ENCODE measurements around the gene ARHGAP25. TPM values are rescaled to one million over a fixed set of nuclear protein-coding genes. Genes with fewer than 3 reads are reported as not detected.

ARHGAP25 gene
- under 0.01 and 0.29 TPM in 2 replicates for total RNA-seq

- no peaks in the 10 kb centered on the region for H3K9me3 ChIP-seq (ENCODE audit: low read depth, low read length)
- peaks cover 31% of the 10 kb centered on the region for H3K27me3 ChIP-seq (ENCODE audit: insufficient read depth, low read length)
- no peak within 1 kb of the TSS for H3K4me2 ChIP-seq (ENCODE audit: insufficient read depth, low read length)
- H3K4me3 ChIP-seq (ENCODE audit: insufficient read depth, low read length), result no peak within 1 kb of the TSS
- no peak within 1 kb of the TSS for H2AFZ ChIP-seq (ENCODE audit: low read length)
- H3K4me1 ChIP-seq (ENCODE audit: insufficient read depth, low read length), result no peaks in the 10 kb centered on the region
- no peaks in the 10 kb centered on the region for H4K20me1 ChIP-seq (ENCODE audit: insufficient read depth, low read length)
- TF ChIP-seq CTCF (IDR thresholded peaks at IDR 0.05; ENCODE audit: extremely low read depth, low read depth, low read length), result no peak
- H3K79me2 ChIP-seq (ENCODE audit: insufficient read depth, low read length), result no peaks in the 10 kb centered on the region
- DNase-seq (ENCODE audit: insufficient read length, low spot score, missing footprints), result no peak
- no peak within 1 kb of the TSS for H3K27ac ChIP-seq (ENCODE audit: low read depth, low read length)
- no peaks in the 10 kb centered on the region for H3K36me3 ChIP-seq (ENCODE audit: insufficient read depth, low read length)
Observed at GRCh38 chr2:68734688-68735525, at the start of gene ARHGAP25. Gene ARHGAP25, plus strand, starts transcription at chr2:68734811. Its CDS starts 389 bp downstream, at chr2:68735200.

- Histone ChIP-seq H3K4me1 (ENCODE audit: insufficient read depth, low read length) (no peaks in the 10 kb centered on the region), H2AFZ (ENCODE audit: low read length) (no peak overlapping the region), H3K79me2 (ENCODE audit: insufficient read depth, low read length) (no peaks in the 10 kb centered on the region), H3K9me3 (ENCODE audit: low read depth, low read length) (no peaks in the 10 kb centered on the region), H3K36me3 (ENCODE audit: insufficient read depth, low read length) (no peaks in the 10 kb centered on the region), H3K27ac (ENCODE audit: low read depth, low read length) (no peak overlapping the region), H3K27me3 (ENCODE audit: insufficient read depth, low read length) (peaks cover 12% of the 10 kb centered on the region), H3K4me3 (ENCODE audit: insufficient read depth, low read length) (no peak overlapping the region), H4K20me1 (ENCODE audit: insufficient read depth, low read length) (no peaks in the 10 kb centered on the region), H3K4me2 (ENCODE audit: insufficient read depth, low read length) (no peak overlapping the region)
- TF ChIP-seq CTCF (IDR thresholded peaks at IDR 0.05; ENCODE audit: extremely low read depth, low read depth, low read length), result no peak
- DNase-seq (ENCODE audit: insufficient read length, low spot score, missing footprints), result no peak
Observed at GRCh38 chr2:68686178-68686577, 48.4 kb upstream of the ARHGAP25 start.

- no peaks in the 10 kb centered on the region for H3K36me3 ChIP-seq (ENCODE audit: insufficient read depth, low read length)
- no peaks in the 10 kb centered on the region for H4K20me1 ChIP-seq (ENCODE audit: insufficient read depth, low read length)
- no peak overlapping the region for H3K27ac ChIP-seq (ENCODE audit: low read depth, low read length)
- H3K79me2 ChIP-seq (ENCODE audit: insufficient read depth, low read length), result no peaks in the 10 kb centered on the region
- H2AFZ ChIP-seq (ENCODE audit: low read length), result no peak overlapping the region
- no peak overlapping the region for H3K4me3 ChIP-seq (ENCODE audit: insufficient read depth, low read length)
- no peak for DNase-seq (ENCODE audit: insufficient read length, low spot score, missing footprints)
- no peaks in the 10 kb centered on the region for H3K4me1 ChIP-seq (ENCODE audit: insufficient read depth, low read length)
- H3K27me3 ChIP-seq (ENCODE audit: insufficient read depth, low read length), result peaks cover 7% of the 10 kb centered on the region
- H3K4me2 ChIP-seq (ENCODE audit: insufficient read depth, low read length), result no peak overlapping the region
- H3K9me3 ChIP-seq (ENCODE audit: low read depth, low read length), result no peaks in the 10 kb centered on the region
- TF ChIP-seq CTCF (IDR thresholded peaks at IDR 0.05; ENCODE audit: extremely low read depth, low read depth, low read length), result no peak
Observed at GRCh38 chr2:68687018-68687417, 47.6 kb upstream of the ARHGAP25 start.

Data from osteoblast (primary cell).